PC-3 (cell line): Measurements from ENCODE around the gene PARP4.
"Not testable (repeated sequence)": the region's sequence is repeated elsewhere in the genome, so short reads cannot be mapped to it uniquely, and the experiment has no call there.

Experiments
- EZH2 ChIP-seq: fragments of 300-600 bp; sonication (generic); IDR thresholded peaks from one replicate; pipeline ENCODE4 v1.6.1; 2017; ENCODE audit warnings: antibody characterized with exemption, mild to moderate bottlenecking, low read length; ENCODE audit not compliant: unreplicated experiment
- EZH2phosphoT487 ChIP-seq: fragments of 300-600 bp; sonication (generic); IDR thresholded peaks from 2 replicates; pipeline ENCODE4 v1.6.1; 2018; ENCODE audit warnings: mild to moderate bottlenecking, antibody characterized with exemption, low read length, borderline replicate concordance
- TF ChIP-seq, protein P1 (sequence below): fragments of 300-600 bp; sonication (generic); conservative IDR thresholded peaks from 2 replicates; pipeline ENCODE4 v1.5.1; 2017; ENCODE audit warnings: antibody characterized with exemption, low read depth, mild to moderate bottlenecking, low read length

DNA sequence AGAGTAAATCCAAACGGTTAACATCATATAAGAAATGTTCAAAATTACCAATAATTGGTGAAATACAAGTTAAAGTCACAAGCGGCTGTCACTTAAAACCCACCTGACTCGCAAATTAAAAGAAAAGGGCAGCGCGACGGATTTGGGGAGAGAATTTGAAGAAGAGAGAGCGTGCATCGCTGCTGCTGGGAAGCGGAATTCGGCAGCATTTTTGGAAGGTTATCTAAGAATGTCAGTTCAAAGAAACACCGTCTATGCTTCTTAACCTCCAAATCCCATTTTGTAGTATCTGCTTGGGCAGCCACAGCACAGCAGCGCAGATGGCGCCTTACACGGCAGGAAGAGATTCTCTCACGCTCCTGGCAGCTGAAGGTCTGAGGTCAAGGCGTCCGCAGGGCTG is 128.5 kb downstream of the PARP4 start:
- TF ChIP-seq, protein P1, sequence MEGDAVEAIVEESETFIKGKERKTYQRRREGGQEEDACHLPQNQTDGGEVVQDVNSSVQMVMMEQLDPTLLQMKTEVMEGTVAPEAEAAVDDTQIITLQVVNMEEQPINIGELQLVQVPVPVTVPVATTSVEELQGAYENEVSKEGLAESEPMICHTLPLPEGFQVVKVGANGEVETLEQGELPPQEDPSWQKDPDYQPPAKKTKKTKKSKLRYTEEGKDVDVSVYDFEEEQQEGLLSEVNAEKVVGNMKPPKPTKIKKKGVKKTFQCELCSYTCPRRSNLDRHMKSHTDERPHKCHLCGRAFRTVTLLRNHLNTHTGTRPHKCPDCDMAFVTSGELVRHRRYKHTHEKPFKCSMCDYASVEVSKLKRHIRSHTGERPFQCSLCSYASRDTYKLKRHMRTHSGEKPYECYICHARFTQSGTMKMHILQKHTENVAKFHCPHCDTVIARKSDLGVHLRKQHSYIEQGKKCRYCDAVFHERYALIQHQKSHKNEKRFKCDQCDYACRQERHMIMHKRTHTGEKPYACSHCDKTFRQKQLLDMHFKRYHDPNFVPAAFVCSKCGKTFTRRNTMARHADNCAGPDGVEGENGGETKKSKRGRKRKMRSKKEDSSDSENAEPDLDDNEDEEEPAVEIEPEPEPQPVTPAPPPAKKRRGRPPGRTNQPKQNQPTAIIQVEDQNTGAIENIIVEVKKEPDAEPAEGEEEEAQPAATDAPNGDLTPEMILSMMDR, result not testable (repeated sequence)
- not testable (repeated sequence) for TF ChIP-seq EZH2, EZH2phosphoT487
